HG03066 (cell line): ENCODE measurements around the gene LAMA2.

Experiments
- ATAC-seq: cut with Tn5 transposase; IDR thresholded peaks from one replicate; pipeline ENCODE4 v1.9.1; 2021; ENCODE audit warnings: low read depth; ENCODE audit not compliant: unreplicated experiment

LAMA2 gene

GRCh38 chr6:129542705-129543104, 659.8 kb downstream of the LAMA2 start:
- ATAC-seq, result no peak

GRCh38 chr6:129543981-129544380, 661.0 kb downstream of the LAMA2 start:
- no peak for ATAC-seq

GRCh38 chr6:129544892-129545612, 662.1 kb downstream of the LAMA2 start:
- no peak for ATAC-seq

GRCh38 chr6:129546702-129547101, 663.8 kb downstream of the LAMA2 start:
- no peak for ATAC-seq

GRCh38 chr6:129551486-129551885, 668.5 kb downstream of the LAMA2 start:
- ATAC-seq, result no peak

- ATAC-seq, result no peak
These were observed 669.5 kb downstream of the LAMA2 start for GRCh38 chr6:129552413-129552812.

GRCh38 chr6:129555206-129555832, 672.4 kb downstream of the LAMA2 start:
- ATAC-seq, result no peak

- ATAC-seq, result no peak
These were observed 675.3 kb downstream of the LAMA2 start for GRCh38 chr6:129558248-129558647.

GRCh38 chr6:129565366-129565765, 682.4 kb downstream of the LAMA2 start:
- ATAC-seq, result no peak

- ATAC-seq, result no peak
These were observed 682.9 kb downstream of the LAMA2 start for GRCh38 chr6:129565811-129566210.
